ENCODE measurements around the gene NEIL1.

GRCh38 chr15:75350601-75351361, 3.9 kb downstream of the NEIL1 start:
- TF ChIP-seq CTCF (conservative IDR thresholded peaks at IDR 0.05 in 1 of 2, IDR thresholded peaks at IDR 0.05 in 1 of 2; ENCODE audit: low read depth in 1 of 2, low read length in 2 of 2) (no peak), EZH2 (IDR thresholded peaks at IDR 0.05; ENCODE audit: low read length, missing control alignments) (no peak)

All from fibroblast of lung (primary cell).